Stimulated activated CD4-positive, alpha-beta T cell treated with anti-CD3 and anti-CD28 coated beads, Interleukin-12 subunit alpha, Interleukin-12 subunit beta, amount 100 ng/mL, for 48 hours (primary cell): ENCODE measurements around the gene NBR1.
"Not testable (repeated sequence)": the region's sequence is repeated elsewhere in the genome, so short reads cannot be mapped to it uniquely, and the experiment has no call there.

ENCODE experiments used
- DNase-seq, 3 donors: peaks; one replicate each; pipeline ENCODE4 v3.0.0-alpha.2; 2020; ENCODE audit warnings: low read depth in 2 of 3, low spot score in 1 of 3

The NBR1 gene, protein sequence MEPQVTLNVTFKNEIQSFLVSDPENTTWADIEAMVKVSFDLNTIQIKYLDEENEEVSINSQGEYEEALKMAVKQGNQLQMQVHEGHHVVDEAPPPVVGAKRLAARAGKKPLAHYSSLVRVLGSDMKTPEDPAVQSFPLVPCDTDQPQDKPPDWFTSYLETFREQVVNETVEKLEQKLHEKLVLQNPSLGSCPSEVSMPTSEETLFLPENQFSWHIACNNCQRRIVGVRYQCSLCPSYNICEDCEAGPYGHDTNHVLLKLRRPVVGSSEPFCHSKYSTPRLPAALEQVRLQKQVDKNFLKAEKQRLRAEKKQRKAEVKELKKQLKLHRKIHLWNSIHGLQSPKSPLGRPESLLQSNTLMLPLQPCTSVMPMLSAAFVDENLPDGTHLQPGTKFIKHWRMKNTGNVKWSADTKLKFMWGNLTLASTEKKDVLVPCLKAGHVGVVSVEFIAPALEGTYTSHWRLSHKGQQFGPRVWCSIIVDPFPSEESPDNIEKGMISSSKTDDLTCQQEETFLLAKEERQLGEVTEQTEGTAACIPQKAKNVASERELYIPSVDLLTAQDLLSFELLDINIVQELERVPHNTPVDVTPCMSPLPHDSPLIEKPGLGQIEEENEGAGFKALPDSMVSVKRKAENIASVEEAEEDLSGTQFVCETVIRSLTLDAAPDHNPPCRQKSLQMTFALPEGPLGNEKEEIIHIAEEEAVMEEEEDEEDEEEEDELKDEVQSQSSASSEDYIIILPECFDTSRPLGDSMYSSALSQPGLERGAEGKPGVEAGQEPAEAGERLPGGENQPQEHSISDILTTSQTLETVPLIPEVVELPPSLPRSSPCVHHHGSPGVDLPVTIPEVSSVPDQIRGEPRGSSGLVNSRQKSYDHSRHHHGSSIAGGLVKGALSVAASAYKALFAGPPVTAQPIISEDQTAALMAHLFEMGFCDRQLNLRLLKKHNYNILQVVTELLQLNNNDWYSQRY

DNA sequence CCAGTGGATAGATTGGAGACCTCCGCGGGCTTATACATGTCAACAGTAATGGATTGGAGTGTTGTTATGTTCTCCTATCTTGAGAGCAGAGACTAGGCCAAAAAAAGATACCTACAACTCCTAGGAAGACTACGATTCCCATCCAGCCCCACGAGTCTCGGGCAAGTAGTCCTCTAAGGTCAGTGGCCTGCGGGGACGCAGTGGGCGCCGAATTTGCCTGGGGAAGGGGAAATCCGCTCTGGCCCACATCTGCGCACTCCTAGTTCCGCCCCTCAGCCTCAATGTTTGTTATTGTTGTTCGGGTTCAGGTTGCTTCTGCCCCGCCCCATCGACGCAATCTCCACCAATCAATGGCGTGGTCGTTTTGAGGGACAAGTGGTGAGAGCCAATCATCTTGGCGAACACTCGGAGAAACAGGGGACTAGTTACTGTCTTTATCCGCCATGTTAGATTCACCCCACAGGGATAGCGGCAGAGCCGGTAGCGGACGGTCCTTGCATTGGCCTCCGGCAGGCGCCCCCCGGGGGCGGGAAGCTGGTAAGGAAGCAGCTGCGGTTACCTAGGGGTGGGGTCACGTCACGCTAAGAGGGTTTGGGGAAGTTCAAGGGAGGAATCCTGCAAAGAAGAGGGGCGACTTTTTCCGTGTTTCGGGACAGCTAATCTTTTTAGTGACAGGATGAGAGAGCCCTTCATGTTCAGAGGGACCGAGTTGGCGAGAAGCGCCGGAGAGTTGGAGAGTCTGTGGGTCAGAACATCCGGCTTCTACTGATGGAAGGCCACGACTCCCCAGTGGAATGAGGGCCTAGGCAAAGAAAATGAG lies at the start of gene NBR1:
NBR1 (plus strand) TSS at position 449 of the 820 bp plus-strand sequence. CDS start 4,586 bp downstream, outside the sequence.
- DNase-seq = peak; percentile 88 to 97 (median 95)

DNA sequence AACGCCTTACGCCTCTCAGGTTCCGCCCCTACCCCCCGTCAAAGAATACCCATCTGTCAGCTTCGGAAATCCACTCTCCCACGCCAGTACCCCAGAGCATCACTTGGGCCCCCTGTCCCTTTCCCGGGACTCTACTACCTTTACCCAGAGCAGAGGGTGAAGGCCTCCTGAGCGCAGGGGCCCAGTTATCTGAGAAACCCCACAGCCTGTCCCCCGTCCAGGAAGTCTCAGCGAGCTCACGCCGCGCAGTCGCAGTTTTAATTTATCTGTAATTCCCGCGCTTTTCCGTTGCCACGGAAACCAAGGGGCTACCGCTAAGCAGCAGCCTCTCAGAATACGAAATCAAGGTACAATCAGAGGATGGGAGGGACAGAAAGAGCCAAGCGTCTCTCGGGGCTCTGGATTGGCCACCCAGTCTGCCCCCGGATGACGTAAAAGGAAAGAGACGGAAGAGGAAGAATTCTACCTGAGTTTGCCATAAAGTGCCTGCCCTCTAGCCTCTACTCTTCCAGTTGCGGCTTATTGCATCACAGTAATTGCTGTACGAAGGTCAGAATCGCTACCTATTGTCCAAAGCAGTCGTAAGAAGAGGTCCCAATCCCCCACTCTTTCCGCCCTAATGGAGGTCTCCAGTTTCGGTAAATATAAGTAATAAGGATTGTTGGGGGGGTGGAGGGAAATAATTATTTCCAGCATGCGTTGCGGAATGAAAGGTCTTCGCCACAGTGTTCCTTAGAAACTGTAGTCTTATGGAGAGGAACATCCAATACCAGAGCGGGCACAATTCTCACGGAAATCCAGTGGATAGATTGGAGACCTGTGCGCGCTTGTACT lies 45.7 kb upstream of the NBR1 start, which contains the start of gene BRCA1:
BRCA1 (minus strand) TSS at position 232 of the 834 bp plus-strand sequence. CDS start 1,268 bp downstream, outside the sequence.
- peak; percentile 90 to 91 (median 91) for DNase-seq

DNA sequence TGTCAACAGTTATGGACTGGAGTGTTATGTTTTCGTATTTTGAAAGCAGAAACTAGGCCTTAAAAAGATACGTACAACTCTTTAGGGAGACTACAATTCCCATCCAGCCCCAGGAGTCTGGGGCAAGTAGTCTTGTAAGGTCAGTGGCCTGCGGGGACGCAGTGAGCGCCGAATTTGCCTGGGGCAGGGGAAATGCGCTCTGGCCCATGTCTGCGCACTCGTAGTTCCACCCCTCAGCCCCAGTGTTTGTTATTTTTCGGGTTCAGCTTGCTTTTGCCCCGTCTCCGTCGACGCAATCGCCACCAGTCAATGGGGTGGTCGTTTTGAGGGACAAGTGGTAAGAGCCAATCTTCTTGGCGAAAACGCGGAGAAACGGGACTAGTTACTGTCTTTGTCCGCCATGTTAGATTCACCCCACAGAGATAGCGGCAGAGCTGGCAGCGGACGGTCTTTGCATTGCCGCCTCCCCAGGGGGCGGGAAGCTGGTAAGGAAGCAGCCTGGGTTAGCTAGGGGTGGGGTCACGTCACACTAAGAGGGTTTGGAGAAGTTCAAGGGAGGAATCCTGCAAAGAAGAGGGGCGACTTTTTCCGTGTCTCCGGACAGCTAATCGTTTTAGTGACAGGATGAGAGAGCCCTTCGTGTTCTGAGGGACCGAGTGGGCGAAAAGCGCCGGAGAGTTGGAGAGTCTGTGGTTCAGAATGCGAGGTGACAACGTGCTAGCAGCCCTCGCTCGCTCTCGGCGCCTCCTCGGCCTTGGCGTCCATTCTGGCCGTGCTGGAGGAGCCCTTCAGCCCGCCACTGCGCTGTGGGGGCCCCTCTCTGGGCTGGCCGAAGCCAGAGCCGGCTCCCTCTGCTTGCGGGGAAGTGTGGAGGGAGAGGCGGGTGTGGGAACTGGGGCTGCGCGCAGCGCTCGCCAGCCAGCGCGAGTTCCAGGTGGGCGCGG lies 44.8 kb upstream of the NBR1 start:
- no peak for DNase-seq

DNA sequence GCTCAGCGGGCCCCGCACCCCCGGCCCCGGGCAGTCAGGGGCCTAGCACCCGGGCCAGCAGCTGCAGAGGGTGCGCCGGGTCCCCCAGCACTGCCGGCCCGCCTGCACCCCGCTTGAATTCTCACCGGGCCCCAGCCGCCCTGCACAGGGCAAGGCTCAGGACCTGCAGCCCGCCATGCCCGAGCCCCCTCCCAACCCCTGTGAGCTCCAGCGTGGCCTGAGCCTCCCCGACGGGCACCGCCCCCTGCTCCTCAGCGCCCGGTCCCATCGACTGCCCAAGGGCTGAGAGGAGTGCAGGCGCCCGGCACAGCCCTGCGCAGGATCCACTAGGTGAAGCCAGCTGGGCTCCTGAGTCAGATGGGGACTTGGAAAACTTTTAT lies 44.1 kb upstream of the NBR1 start:
- no peak for DNase-seq

DNA sequence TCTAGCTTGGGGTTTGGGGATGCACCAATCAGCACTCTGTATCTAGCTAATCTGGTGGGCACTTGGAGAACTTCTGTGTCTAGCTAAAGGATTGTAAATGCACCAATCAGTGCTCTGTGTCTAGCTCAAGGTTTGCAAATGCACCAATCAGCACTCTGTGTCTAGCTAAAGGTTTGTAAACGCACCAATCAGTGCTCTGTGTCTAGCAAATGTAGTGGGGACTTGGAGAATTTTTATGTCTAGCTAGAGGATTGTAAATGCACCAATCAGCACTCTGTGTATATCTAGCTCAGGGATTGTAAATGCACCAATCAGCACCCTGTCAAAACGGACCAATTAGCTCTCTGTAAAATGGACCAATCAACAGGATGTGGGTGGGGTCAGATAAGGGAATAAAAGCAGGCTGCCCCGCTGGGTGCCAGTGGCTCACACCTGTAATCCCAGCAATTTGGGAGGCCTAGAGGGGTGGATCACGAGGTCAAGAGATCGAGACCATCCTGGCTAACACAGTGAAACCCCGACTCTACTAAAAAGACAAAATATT lies 43.6 kb upstream of the NBR1 start:
- DNase-seq = not testable (repeated sequence)

DNA sequence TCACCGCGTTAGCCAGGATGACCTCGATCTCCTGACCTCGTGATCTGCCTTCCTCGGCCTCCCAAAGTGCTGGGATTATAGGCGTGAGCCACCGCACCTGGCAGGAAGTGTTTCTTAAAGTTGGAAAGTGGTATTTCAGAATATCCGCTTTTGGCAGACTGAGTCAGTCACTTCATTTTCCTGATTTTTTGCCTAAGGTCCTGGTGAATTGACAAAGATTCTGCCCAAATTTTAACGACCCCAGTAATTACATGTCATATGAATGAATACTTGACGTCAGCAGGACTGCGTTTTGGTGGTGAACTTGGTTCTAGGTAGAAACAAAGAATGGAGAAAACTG lies 41.4 kb upstream of the NBR1 start:
- DNase-seq = no peak

DNA sequence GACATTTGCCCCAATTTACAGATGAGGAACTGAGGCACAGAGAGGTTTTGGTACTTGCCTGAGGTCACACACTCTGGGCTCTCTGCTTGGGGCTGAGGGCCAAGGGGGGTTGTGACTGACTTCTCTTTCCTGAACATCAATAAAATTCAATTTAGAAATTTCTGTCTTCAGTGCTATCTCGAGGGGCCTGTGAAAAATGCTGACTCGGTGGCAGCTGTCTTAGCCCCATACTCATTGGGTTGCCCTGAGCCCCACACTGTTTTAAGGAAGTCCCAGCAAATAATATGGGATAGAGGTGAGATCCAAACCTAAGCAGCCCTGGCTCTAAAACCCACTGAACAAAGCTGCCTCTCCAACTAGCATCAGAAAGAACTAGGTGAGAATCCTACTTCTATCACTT lies 38.9 kb upstream of the NBR1 start:
- no peak for DNase-seq

DNA sequence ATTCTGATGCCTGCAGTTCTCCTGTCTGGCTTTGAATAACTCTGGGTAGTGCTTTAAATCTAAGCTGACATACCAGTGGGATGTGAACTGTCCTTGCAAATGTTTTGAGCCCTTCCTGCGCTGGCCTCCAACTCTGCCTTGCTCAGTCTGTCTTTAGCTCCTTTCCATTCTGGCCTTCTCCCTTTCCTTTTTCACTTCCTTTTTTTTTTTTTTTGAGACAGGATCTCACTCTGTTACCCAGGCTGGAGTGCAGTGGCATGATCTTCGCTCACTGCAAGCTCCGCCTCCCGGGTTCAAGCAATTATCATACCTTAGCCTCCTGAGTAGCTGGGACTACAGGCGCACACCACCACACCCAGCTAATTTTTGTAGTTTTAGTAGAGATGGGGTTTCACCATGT lies 37.6 kb upstream of the NBR1 start:
- not testable (repeated sequence) for DNase-seq

DNA sequence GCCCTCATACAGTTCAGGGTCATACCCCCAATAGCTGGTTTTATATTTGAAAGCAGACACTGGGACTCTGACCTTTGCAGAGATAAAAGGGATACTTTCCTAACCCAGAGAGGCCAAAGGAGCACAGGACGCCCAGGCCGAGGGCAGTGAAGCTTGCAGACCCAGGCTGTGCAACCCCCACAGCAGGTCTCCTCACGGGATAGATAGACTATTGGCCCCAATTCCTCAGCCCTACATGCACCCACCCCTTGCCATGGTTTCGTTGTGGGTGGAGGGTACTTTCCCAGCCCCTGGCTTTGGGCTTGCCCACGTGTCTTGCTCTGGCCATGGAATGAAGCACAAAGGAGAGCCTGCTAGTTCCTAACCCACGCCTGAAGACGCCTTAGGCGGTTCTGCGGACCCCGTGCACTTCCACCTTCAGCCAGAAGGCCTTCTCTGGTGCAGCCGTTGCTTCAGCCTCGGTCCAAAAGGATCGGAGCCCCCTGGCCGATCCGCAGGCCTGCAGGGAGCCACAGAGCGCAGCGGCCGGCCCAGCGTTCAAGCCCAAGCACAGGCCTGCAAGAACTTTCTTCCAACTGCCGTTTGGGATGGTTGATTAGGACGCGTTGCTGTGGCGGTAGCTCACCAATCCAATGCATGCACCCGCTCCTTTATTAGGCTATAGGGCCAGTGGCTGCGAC lies 36.1 kb upstream of the NBR1 start:
- DNase-seq = no peak

DNA sequence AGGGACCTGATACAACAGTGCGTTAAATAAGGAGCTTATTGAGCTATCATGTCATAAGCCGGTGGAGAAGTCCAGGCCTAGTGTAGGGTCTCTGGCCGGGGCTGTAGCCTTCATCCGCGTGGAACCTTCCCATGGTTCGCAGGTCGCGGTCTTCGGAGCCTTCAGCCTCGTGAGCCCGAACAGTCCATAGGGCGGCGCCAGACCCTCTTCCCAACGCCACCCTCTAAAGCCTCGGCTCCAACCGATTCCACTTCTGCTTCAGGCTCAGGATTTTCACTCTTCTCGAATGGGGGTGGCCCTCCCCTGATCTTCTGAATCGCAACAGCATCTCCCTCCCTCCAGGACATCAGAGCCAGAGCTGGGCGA lies 35.6 kb upstream of the NBR1 start:
- no peak for DNase-seq

DNA sequence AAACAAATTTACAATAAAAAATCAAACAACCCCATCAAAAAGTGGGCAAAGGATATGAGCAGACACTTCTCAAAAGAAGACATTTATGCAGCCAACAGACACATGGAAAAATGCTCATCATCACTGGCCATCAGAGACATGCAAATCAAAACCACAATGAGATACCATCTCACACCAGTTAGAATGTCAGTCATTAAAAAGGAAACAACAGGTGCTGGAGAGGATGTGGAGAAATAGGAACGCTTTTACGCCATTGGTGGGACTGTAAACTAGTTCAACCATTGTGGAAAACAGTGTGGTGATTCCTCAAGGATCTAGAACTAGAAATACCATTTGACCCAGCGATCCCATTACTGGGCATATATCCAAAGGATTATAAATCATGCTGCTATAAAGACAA lies 34.4 kb upstream of the NBR1 start:
- DNase-seq = not testable (repeated sequence)

DNA sequence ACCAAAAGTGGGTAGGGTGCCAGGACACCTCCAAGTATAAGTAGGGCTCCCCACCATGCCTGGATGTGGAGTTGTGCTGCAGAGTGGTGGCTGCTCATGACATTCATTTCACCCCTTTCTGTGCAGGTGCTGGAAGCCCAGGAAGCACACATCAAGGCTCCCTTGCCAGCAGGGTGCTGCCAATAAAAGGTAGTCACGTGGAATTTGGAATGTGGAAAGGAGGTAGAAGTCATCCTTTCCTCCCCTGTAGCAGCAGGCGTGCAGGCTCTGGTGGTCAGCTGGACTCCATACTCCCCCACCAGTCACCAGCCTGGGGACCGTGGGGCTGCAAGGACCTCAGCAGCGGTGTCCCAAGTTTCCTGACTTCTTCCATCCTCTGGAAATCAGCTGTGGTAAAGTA lies 32.5 kb upstream of the NBR1 start:
- DNase-seq = not testable (repeated sequence)

DNA sequence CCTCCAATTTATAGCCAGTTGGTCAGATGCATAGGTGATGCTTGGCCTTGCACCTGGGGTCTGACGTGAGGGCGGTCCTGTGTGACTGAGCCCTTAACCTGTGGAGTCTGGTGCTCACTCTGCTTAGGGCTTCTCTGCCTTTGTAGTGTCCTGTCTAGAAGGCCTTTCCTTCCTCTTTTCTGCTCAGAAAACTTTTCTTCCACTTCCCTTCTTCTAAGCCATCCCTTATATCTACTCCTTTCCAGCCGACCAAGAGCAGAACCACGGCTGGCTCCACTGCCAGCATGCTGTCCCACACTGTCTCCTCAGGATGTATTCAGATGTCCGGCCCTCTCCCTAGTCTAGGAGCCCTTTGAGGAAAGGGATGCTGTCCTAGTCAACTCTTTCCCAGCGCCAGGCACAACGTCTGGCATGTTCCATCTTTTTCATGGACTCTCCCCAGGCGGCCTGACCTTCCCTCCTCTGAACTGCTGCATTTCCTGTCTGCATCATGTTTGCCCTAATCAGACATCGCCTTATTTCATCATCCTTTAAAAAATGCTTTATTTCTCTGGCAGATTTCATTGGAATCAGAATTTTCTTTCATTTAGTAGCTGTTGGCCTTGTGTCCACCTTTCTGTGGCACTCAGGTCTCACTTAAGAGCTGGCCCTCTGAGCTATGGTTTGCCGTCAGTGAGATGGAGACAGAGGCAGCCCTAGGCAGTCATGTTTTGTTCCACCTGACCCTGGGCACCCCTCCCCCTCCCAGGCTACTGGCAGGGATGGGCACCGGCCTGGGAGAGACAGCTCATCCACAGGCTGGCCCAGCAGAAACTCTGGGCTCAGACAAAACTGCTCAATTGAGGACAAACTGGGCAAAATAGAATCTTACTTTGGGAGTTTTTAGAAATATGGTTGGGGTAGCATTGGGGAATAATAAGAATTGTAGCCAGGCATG lies 30.4 kb upstream of the NBR1 start:
- DNase-seq = no peak

DNA sequence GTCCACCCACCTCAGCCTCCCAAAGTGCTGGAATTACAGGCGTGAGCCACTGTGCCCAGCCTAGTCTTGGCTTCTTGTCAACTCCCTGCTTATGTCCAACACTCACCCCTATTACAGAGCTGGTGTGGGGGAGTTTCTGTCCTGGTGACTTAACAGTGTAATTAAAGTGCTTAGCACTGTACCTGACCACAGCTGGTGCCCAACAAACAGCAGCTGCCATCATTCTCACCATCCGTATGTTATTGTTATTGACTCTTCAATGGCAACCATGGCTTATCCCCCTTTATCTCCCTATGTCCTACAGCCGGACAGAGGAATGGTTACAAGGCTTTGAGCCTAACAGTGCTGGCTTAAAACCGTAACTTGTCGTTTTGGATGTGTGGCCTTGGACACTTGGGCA lies 28.9 kb upstream of the NBR1 start:
- no peak for DNase-seq

DNA sequence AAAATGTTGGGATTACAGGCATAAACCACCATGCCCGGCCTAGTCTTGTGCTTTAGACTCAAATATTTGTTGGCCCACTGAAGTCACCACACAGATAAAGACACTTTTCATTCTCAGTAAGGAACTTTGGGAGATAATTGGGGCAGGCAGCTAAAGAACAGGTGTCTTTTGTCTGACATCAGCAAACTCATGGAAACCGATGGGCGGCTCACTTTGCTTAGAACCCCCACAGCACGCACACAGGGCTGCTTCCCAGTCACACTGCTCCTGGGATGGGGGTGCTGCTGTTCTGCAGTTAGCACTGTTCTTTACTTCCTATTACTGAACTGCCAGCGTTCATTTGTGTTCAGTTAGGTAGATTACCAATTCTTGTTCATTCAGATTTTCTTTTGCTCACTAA lies 27.8 kb upstream of the NBR1 start:
- DNase-seq = no peak

DNA sequence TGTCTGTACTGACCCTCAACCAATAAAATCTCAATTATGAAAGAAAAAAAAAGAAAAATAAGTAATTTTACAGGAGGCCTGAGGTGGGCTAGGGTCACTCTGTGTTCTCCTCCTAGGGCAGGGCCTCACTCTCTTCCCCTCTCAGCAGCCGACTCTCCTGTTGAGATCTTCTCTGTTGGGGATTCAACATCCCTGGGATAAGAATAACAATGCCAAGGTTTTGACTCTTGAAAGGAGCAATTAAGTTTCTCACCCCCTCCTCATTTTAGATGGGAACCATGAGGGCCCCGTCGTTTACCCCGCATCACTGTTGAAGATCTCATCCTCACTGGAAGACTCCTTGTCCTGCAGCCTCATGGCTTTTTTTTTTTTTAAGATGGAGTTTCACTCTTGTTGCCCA lies 24.4 kb upstream of the NBR1 start:
- no peak for DNase-seq

DNA sequence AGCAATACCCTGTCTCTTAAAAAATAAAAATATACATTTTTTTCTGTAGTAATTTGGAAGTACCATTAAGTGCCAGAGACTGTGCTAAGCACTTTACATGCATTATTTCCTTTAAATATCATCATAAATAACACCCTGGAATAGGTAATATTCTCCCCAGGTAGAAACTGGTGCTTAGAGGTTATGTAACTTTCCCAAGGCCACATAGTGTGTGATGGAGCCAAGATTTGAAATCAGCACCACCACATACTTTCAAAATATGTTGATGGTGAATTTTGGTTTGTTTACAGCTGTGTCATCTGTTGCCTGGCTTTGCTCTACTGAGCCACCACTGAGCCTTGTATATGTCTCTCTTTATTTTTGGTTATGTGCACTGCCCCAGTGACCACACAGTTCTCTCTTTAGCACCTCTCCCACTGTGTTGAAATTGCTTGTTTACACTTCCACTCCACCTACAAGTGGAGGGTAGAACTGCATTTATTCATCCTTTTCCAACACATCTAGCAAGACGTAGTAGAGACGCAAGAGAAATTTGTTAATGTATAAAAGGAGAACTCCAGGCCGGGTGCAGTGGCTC lies 19.0 kb upstream of the NBR1 start:
- no peak for DNase-seq
